CD14-positive monocyte (primary cell): Measurements from ENCODE around the gene TMEM140. TPM values are rescaled to one million over a fixed set of nuclear protein-coding genes. Genes with fewer than 3 reads are reported as not detected.

Source experiments
- DNase-seq, 3 donors: peaks; one replicate each; pipeline ENCODE4 v3.0.0-alpha.2; 2011 to 2022
- H2AFZ ChIP-seq: 2 replicates; pipeline ENCODE4 v1.6.0; 2012; ENCODE audit warnings: mild to moderate bottlenecking, low read depth, low read length, inconsistent platforms; ENCODE audit not compliant: insufficient read depth, poor library complexity, severe bottlenecking
- H3K27ac ChIP-seq, 2 donors: 1 replicate in 1 of 2; 2 replicates in 1 of 2; pipeline ENCODE4 v1.5.1; 2012 to 2013; ENCODE audit warnings: low read length in 2 of 2, control low read depth in 1 of 2, inconsistent platforms in 1 of 2, low read depth in 1 of 2, mild to moderate bottlenecking in 1 of 2
- H3K27me3 ChIP-seq, 2 donors: one replicate each; pipeline versions ENCODE4 v1.6.0 to v1.6.1; 2011 to 2013; ENCODE audit warnings: low read length in 2 of 2; ENCODE audit not compliant: control insufficient read depth in 2 of 2, insufficient read depth in 2 of 2
- H3K36me3 ChIP-seq, 2 donors: replicated peaks in 1 of 2; 1 replicate in 1 of 2; 2 replicates in 1 of 2; pipeline versions ENCODE4 v1.5.1 to v1.6.1; 2012 to 2013; ENCODE audit warnings: low read length in 2 of 2, control low read depth in 1 of 2, inconsistent platforms in 1 of 2, mild to moderate bottlenecking in 1 of 2; ENCODE audit not compliant: insufficient read depth in 2 of 2, control insufficient read depth in 1 of 2
- H3K4me1 ChIP-seq, 2 donors: 1 replicate in 1 of 2; 2 replicates in 1 of 2; pipeline versions ENCODE4 v1.5.1 to v1.6.1; 2012 to 2013; ENCODE audit warnings: low read length in 2 of 2, control low read depth in 1 of 2, inconsistent platforms in 1 of 2, mild to moderate bottlenecking in 1 of 2, moderate library complexity in 1 of 2; ENCODE audit not compliant: insufficient read depth in 2 of 2, control insufficient read depth in 1 of 2
- H3K4me2 ChIP-seq: replicated peaks from 2 replicates; pipeline ENCODE3; 2012; ENCODE audit warnings: low read length, moderate library complexity, mild to moderate bottlenecking; ENCODE audit not compliant: poor library complexity, severe bottlenecking; ENCODE audit errors: extremely low read depth
- H3K4me3 ChIP-seq, 3 experiments: fragments of 200-600 bp in 1 of 3; sonication (generic) in 1 of 3; replicated peaks in 1 of 3; 1 replicate in 2 of 3; 2 replicates in 1 of 3; pipeline ENCODE4 v1.5.1; 2011 to 2013; ENCODE audit warnings: low read length in 3 of 3, mild to moderate bottlenecking in 3 of 3, control low read depth in 2 of 3, low read depth in 2 of 3, inconsistent platforms in 1 of 3, moderate library complexity in 1 of 3
- H3K79me2 ChIP-seq: 2 replicates; pipeline ENCODE4 v1.6.0; 2012; ENCODE audit warnings: mild to moderate bottlenecking, control low read depth, inconsistent platforms, low read length, moderate library complexity; ENCODE audit not compliant: insufficient read depth
- H3K9ac ChIP-seq: 2 replicates; pipeline ENCODE4 v1.6.0; 2017; ENCODE audit warnings: low read length, mild to moderate bottlenecking; ENCODE audit not compliant: insufficient read depth, poor library complexity, severe bottlenecking
- H3K9me3 ChIP-seq, 2 donors: replicated peaks in 1 of 2; 1 replicate in 1 of 2; 2 replicates in 1 of 2; pipeline versions ENCODE4 v1.5.1 to v1.6.1; 2012 to 2013; ENCODE audit warnings: low read length in 2 of 2, control low read depth in 1 of 2; ENCODE audit not compliant: control insufficient read depth in 1 of 2, insufficient read depth in 1 of 2
- H4K20me1 ChIP-seq: 2 replicates; pipeline ENCODE4 v1.6.0; 2012; ENCODE audit warnings: mild to moderate bottlenecking, low read length, control low read depth, moderate library complexity; ENCODE audit not compliant: insufficient read depth
- H3K27ac Mint-ChIP-seq, 7 donors: one replicate each; pipeline ENCODE4 v1.8.0; 2020; ENCODE audit warnings: mild to moderate bottlenecking in 7 of 7, mixed read lengths in 7 of 7, moderate library complexity in 6 of 7, inconsistent platforms in 2 of 7
- H3K27me3 Mint-ChIP-seq, 3 donors: one replicate each; pipeline ENCODE4 v1.8.0; 2021 to 2022; ENCODE audit warnings: low read depth in 3 of 3, mild to moderate bottlenecking in 3 of 3, mixed read lengths in 3 of 3, moderate library complexity in 3 of 3, inconsistent platforms in 1 of 3
- H3K36me3 Mint-ChIP-seq, 2 donors: one replicate each; pipeline ENCODE4 v1.8.0; 2020; ENCODE audit warnings: mixed read lengths in 2 of 2, inconsistent platforms in 1 of 2, mild to moderate bottlenecking in 1 of 2
- H3K4me1 Mint-ChIP-seq: one replicate; pipeline ENCODE4 v1.8.0; 2020; ENCODE audit warnings: mild to moderate bottlenecking, mixed read lengths
- H3K4me3 Mint-ChIP-seq, 2 donors: one replicate each; pipeline ENCODE4 v1.8.0; 2020; ENCODE audit warnings: mild to moderate bottlenecking in 2 of 2, mixed read lengths in 2 of 2, moderate library complexity in 1 of 2
- H3K9me3 Mint-ChIP-seq, 7 donors: one replicate each; pipeline ENCODE4 v1.8.0; 2020 to 2022; ENCODE audit warnings: mixed read lengths in 7 of 7, mild to moderate bottlenecking in 6 of 7, moderate library complexity in 6 of 7, inconsistent platforms in 2 of 7
- CTCF ChIP-seq: fragments of 200-600 bp; IDR thresholded peaks from one replicate; pipeline ENCODE4 v1.8.0; 2022; ENCODE audit warnings: antibody characterized with exemption, mild to moderate bottlenecking
- whole genome bisulfite sequencing: methylation state at CpG from one replicate; pipeline ENCODE4 v1.1.5; 2013; ENCODE audit warnings: missing lambda C conversion rate; ENCODE audit not compliant: insufficient coverage; 5-methylcytosine and 5-hydroxymethylcytosine counted together
- intact Hi-C, 2 donors: fragments of 100-400 bp; cut with micrococcal nuclease; formaldehyde crosslinking; loops; one replicate each; pipeline versions ENCODE4 v1.15.0 to v1.15.1; 2023
- polyA plus RNA-seq, 3 donors: library from polyadenylated mRNA; depleted of rRNA in 1 of 3; unstranded in 2 of 3; stranded (reverse) in 1 of 3; fragments of 300-500 nt in 2 of 3; fragments of >200 nt in 1 of 3; fragmentation: Illumina TruSeq in 2 of 3; gene quantifications; 1 replicate in 2 of 3; 2 replicates in 1 of 3; pipeline ENCODE4 v1.2.3, GENCODE V29; 2012 to 2021

Gene TMEM140
- polyA plus RNA-seq, 3 donors: 2.9 to 14.7 (median 10.6) TPM

- peaks cover 93 to 98% of the 10 kb centered on the region in 2 donors for H3K36me3 Mint-ChIP-seq
- H3K4me3 Mint-ChIP-seq: no peak overlapping the region
- Histone ChIP-seq H3K4me1 (no peaks in the 10 kb centered on the region), H4K20me1 (no peaks in the 10 kb centered on the region), H3K79me2 (no peaks in the 10 kb centered on the region), H3K27ac (no peak overlapping the region), H3K9me3 (no peaks in the 10 kb centered on the region), H3K4me2 (no peak overlapping the region), H2AFZ (no peak overlapping the region), H3K9ac (no peak overlapping the region), H3K4me3 (no peak overlapping the region), H3K27me3 (no peaks in the 10 kb centered on the region), H3K36me3 (peaks cover 92 to 100% of the 10 kb centered on the region in 2 donors)
- WGBS: 95% methylated on average over 6 of the region's 15 CpGs
- no peak for TF ChIP-seq CTCF
- intact Hi-C loops: no loop called here
- no peaks in the 10 kb centered on the region for H3K9me3 Mint-ChIP-seq
- no peaks in the 10 kb centered on the region for H3K4me1 Mint-ChIP-seq
- no peak for DNase-seq
- H3K27ac Mint-ChIP-seq: no peak overlapping the region
- no peaks in the 10 kb centered on the region for H3K27me3 Mint-ChIP-seq
Measured at GRCh38 chr7:135197906-135198655, 50.2 kb downstream of the TMEM140 start.

DNA sequence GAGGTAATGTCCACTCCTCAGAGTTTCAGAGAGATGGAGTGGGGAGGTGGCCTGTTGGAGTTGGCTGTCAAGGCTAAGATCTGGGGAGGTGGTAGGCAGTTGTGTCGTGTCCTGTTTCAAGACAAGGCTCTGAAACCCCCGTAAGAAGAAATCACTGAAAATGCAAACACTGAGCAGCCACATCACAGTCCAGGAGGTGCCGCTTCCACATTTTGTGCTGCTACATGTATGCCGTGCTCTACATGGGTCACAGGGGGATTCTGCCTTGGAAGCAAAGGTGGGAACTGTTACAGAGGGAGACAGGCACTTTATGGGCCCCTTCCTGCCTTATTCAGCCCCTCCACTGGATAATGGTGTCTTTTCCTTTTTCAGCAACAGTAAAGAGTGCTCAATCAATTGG, 51.6 kb downstream of the TMEM140 start:
- Histone ChIP-seq H3K79me2 (no peaks in the 10 kb centered on the region), H3K27me3 (no peaks in the 10 kb centered on the region), H3K9ac (no peak overlapping the region), H3K27ac (no peak overlapping the region), H3K4me3 (no peak overlapping the region), H3K36me3 (peaks cover 92 to 100% of the 10 kb centered on the region in 2 donors), H2AFZ (no peak overlapping the region), H3K9me3 (no peaks in the 10 kb centered on the region), H4K20me1 (no peaks in the 10 kb centered on the region), H3K4me2 (no peak overlapping the region), H3K4me1 (no peaks in the 10 kb centered on the region)
- no peak for TF ChIP-seq CTCF
- H3K4me3 Mint-ChIP-seq: no peak overlapping the region
- intact Hi-C loops: no loop called here
- peaks cover 93 to 98% of the 10 kb centered on the region in 2 donors for H3K36me3 Mint-ChIP-seq
- H3K4me1 Mint-ChIP-seq: no peaks in the 10 kb centered on the region
- no peaks in the 10 kb centered on the region for H3K27me3 Mint-ChIP-seq
- WGBS: 96% methylated on average over 3 of the region's 4 CpGs
- DNase-seq: no peak
- no peaks in the 10 kb centered on the region for H3K9me3 Mint-ChIP-seq
- no peak overlapping the region for H3K27ac Mint-ChIP-seq
